Large intestine (tissue), 3 donors: ENCODE results near the gene SEMA3F. TPM values are rescaled to one million over a fixed set of nuclear protein-coding genes. Genes with fewer than 3 reads are reported as not detected.

ENCODE experiments used
- DNase-seq, 2 donors: peaks; one replicate each; pipeline versions ENCODE4 v3.0.0 to v3.0.0-alpha.2; 2013
- H3K27ac ChIP-seq: one replicate; pipeline ENCODE4 v1.5.1; 2013; ENCODE audit warnings: low read length
- H3K27me3 ChIP-seq: 2 replicates; pipeline ENCODE4 v1.6.1; 2013; ENCODE audit warnings: low read length; ENCODE audit not compliant: control insufficient read depth, insufficient read depth
- H3K36me3 ChIP-seq: 2 replicates; pipeline ENCODE4 v1.6.1; 2013; ENCODE audit warnings: low read length; ENCODE audit not compliant: control insufficient read depth, insufficient read depth
- H3K4me1 ChIP-seq: one replicate; pipeline ENCODE4 v1.6.1; 2013; ENCODE audit warnings: low read length; ENCODE audit not compliant: control insufficient read depth, insufficient read depth
- H3K4me3 ChIP-seq: one replicate; pipeline ENCODE4 v1.5.1; 2013; ENCODE audit warnings: low read length
- H3K9me3 ChIP-seq: one replicate; pipeline ENCODE4 v1.6.1; 2013; ENCODE audit warnings: mild to moderate bottlenecking, low read depth, low read length, moderate library complexity; ENCODE audit not compliant: control insufficient read depth
- WGBS: methylation state at CpG from one replicate; pipeline ENCODE4 v1.1.5; 2013; ENCODE audit warnings: low lambda C conversion rate; ENCODE audit not compliant: insufficient coverage; 5-methylcytosine and 5-hydroxymethylcytosine counted together
- polyA plus RNA-seq: library from polyadenylated mRNA; unstranded; fragments of 120-200 nt; gene quantifications from one replicate; pipeline ENCODE4 v1.2.1, GENCODE V29; 2013

SEMA3F gene
- polyA plus RNA-seq, 1 donor = 8.9 TPM

- Histone ChIP-seq H3K4me3 (no peak overlapping the region), H3K27ac (no peak overlapping the region), H3K4me1 (peaks cover 10% of the 10 kb centered on the region), H3K27me3 (peaks cover 12% of the 10 kb centered on the region), H3K9me3 (no peaks in the 10 kb centered on the region), H3K36me3 (peaks cover 4% of the 10 kb centered on the region)
- DNase-seq = no peak
- WGBS = no CpG with 5 or more reads among the region's 21 CpGs
Observed at GRCh38 chr3:50171540-50172301, 16.6 kb downstream of the SEMA3F start.

DNA sequence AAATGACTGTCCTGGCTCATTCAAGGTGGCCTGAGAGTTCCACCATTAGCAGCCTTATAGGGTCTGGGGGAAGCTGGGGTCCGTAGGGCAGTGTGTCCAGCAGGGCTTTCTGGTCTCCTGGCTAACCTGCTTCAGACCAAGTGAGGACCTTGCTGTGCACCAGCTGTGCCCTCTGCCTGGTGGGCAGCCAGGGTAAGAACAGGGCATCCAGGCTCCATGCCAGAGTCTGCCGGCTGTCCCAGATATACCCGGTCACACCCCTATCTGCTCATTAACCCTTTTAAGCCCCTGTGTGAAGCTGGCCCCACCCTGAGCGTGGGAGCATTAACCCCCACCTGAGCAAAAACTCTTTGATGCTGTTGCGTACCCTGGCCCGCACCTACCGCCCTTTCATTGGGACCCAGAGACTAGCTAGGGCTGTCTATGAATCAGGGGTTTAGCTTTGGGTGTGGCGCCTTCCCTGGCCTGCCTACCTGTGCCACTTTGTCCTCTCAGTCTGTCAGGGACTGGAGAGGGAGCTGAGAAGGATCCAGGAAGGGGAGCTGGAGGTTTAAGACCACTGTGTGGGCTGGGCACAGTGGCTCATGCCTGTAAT is 17.6 kb downstream of the SEMA3F start:
- WGBS = no CpG with 5 or more reads among the region's 8 CpGs
- no peak for DNase-seq
- Histone ChIP-seq H3K27me3 (peaks cover 16% of the 10 kb centered on the region), H3K36me3 (peaks cover 7% of the 10 kb centered on the region), H3K9me3 (no peaks in the 10 kb centered on the region), H3K4me3 (no peak overlapping the region), H3K27ac (no peak overlapping the region), H3K4me1 (peaks cover 5% of the 10 kb centered on the region)

GRCh38 chr3:50173685-50174516 is 18.8 kb downstream of the SEMA3F start:
- H3K36me3 ChIP-seq = peaks cover 7% of the 10 kb centered on the region

GRCh38 chr3:50174517-50174895 is 19.4 kb downstream of the SEMA3F start:
- DNase-seq = no peak
- no peak overlapping the region for H3K4me3 ChIP-seq
- no CpG with 5 or more reads among the region's 7 CpGs for WGBS
- H3K27ac ChIP-seq = no peak overlapping the region
- H3K36me3 ChIP-seq = peaks cover 7% of the 10 kb centered on the region
- peaks cover 16% of the 10 kb centered on the region for H3K27me3 ChIP-seq
- no peaks in the 10 kb centered on the region for H3K9me3 ChIP-seq
- H3K4me1 ChIP-seq = peaks cover 9% of the 10 kb centered on the region

More at GRCh38 chr3:50173685-50174516, 18.8 kb downstream of the SEMA3F start:
- H3K27ac ChIP-seq = no peak overlapping the region
- peaks cover 16% of the 10 kb centered on the region for H3K27me3 ChIP-seq
- no CpG with 5 or more reads among the region's 29 CpGs for WGBS
- no peak for DNase-seq
- H3K9me3 ChIP-seq = no peaks in the 10 kb centered on the region
- peaks cover 5% of the 10 kb centered on the region for H3K4me1 ChIP-seq
- no peak overlapping the region for H3K4me3 ChIP-seq

DNA sequence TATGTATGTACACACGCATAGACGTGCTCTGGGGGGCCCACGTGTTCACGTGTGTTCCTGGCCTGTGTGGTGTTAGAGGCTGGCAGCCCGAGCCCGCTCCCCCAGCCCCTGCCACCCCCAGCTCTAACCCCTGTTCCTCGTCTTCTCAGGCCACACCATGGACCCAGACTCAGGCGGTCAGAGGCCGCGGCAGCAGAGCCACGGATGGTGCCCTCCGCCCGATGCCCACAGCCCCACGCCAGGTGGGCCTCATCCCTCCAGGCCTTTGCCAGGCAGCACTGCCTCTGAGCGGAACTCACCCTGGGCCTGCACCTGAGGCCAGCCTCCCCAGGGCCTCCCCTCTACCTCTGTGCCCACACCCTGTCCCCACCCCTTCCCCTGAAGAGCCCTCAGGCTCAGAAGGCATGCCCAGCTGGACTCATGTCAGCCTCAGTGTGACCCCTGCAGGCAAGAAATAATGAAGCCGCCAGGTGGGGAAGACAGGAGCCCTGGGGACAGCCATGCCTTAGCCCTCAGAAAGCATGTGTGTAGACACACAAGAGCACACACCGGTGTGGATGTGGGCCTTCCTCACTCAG is 19.9 kb downstream of the SEMA3F start:
- Histone ChIP-seq H3K27me3 (peaks cover 16% of the 10 kb centered on the region), H3K4me3 (no peak overlapping the region), H3K36me3 (peaks cover 7% of the 10 kb centered on the region), H3K27ac (no peak overlapping the region), H3K4me1 (peaks cover 10% of the 10 kb centered on the region), H3K9me3 (no peaks in the 10 kb centered on the region)
- no CpG with 5 or more reads among the region's 17 CpGs for WGBS
- DNase-seq = no peak

- no peaks in the 10 kb centered on the region for H3K9me3 ChIP-seq
- peaks cover 13% of the 10 kb centered on the region for H3K27me3 ChIP-seq
- peaks cover 5% of the 10 kb centered on the region for H3K4me1 ChIP-seq
- WGBS = no CpG with 5 or more reads among the region's 2 CpGs
- peaks cover 7% of the 10 kb centered on the region for H3K36me3 ChIP-seq
- no peak overlapping the region for H3K27ac ChIP-seq
- H3K4me3 ChIP-seq = no peak overlapping the region
- no peak for DNase-seq
Observed at GRCh38 chr3:50177346-50177745, 22.2 kb downstream of the SEMA3F start.

DNA sequence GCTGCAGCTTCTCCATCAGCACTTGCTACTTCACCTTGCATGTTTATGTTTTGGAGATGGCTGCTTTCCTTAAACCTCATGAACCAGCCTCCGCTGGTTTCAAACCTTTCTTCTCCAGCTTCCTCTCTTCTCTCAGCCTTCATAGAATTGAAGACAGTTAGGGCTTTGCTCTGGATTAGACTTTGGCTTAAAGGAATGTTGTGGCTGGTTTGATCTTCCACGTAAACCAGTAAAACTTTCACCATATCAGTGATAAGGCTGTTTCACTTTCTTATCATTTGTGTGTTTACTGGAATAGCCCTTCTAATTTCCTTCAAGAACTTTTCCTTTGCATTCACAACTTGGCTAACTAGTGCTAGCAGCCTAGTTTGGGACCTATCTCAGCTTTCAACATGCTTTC is 24.6 kb downstream of the SEMA3F start:
- no peak for DNase-seq
- Histone ChIP-seq H3K4me1 (peaks cover 5% of the 10 kb centered on the region), H3K27me3 (peaks cover 32% of the 10 kb centered on the region), H3K9me3 (no peaks in the 10 kb centered on the region), H3K27ac (no peak overlapping the region), H3K36me3 (peaks cover 9% of the 10 kb centered on the region), H3K4me3 (no peak overlapping the region)
- WGBS = 33% methylated on average over 1 of the region's 2 CpGs

- WGBS = no CpG with 5 or more reads among the region's 5 CpGs
- H3K4me3 ChIP-seq = no peak overlapping the region
- H3K36me3 ChIP-seq = peaks cover 8% of the 10 kb centered on the region
- H3K9me3 ChIP-seq = no peaks in the 10 kb centered on the region
- peaks cover 35% of the 10 kb centered on the region for H3K27me3 ChIP-seq
- no peak for DNase-seq
- H3K4me1 ChIP-seq = peaks cover 5% of the 10 kb centered on the region
- H3K27ac ChIP-seq = no peak overlapping the region
Observed at GRCh38 chr3:50181985-50182384, 26.9 kb downstream of the SEMA3F start.

DNA sequence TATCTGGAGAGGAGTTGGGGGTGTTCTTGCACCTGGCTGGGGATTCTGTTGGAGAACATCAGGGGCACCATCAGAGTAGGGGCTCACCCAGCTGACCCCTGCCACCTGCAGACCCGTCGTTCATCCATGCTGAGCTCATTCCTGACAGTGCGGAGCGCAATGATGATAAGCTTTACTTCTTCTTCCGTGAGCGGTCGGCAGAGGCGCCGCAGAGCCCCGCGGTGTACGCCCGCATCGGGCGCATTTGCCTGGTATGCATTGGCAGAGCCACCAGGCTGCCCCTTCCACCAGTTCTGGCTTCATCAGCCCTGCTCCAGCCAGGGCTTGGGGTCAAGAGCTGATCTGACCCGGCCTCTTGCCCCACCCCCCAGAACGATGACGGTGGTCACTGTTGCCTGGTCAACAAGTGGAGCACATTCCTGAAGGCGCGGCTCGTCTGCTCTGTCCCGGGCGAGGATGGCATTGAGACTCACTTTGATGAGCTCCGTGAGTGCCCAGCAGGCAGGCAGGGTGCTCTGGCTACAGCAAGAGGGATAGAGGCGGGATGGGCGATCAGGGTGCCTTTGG is 27.5 kb downstream of the SEMA3F start:
- no CpG with 5 or more reads among the region's 26 CpGs for WGBS

GRCh38 chr3:50183755-50184154 is 28.6 kb downstream of the SEMA3F start:
- no peak overlapping the region for H3K4me3 ChIP-seq
- H3K36me3 ChIP-seq = peaks cover 7% of the 10 kb centered on the region

More for the DNA sequence above, 27.5 kb downstream of the SEMA3F start:
- Histone ChIP-seq H3K9me3 (no peaks in the 10 kb centered on the region), H3K4me1 (peaks cover 5% of the 10 kb centered on the region), H3K27me3 (peaks cover 31% of the 10 kb centered on the region), H3K36me3 (peaks cover 7% of the 10 kb centered on the region), H3K4me3 (no peak overlapping the region), H3K27ac (no peak overlapping the region)
- no peak for DNase-seq

More at GRCh38 chr3:50183755-50184154, 28.6 kb downstream of the SEMA3F start:
- H3K9me3 ChIP-seq = no peaks in the 10 kb centered on the region
- no CpG with 5 or more reads among the region's 6 CpGs for WGBS
- H3K27ac ChIP-seq = no peak overlapping the region
- peaks cover 5% of the 10 kb centered on the region for H3K4me1 ChIP-seq
- peaks cover 31% of the 10 kb centered on the region for H3K27me3 ChIP-seq
- DNase-seq = no peak
